GM23338 (cell line): ENCODE measurements around the gene FARS2. TPM values are rescaled to one million over a fixed set of nuclear protein-coding genes. Genes with fewer than 3 reads are reported as not detected.

Source experiments
- ATAC-seq: fragments of 200-7000 bp; cut with Tn5 transposase; 3 replicates; pipeline ENCODE4 v1.9.1; 2020
- DNase-seq: peaks from one replicate; pipeline ENCODE4 v3.0.0-alpha.2; 2015; ENCODE audit warnings: low spot score
- H2AFZ ChIP-seq: fragments of 200-600 bp; sonication (generic); 2 replicates; pipeline ENCODE4 v1.8.0; 2016; ENCODE audit warnings: antibody characterized with exemption, mild to moderate bottlenecking, moderate library complexity
- H3F3A ChIP-seq: fragments of 200-600 bp; sonication (generic); replicated peaks from 2 replicates; pipeline ENCODE4 v1.8.0; 2017; ENCODE audit warnings: antibody characterized with exemption, mixed run types, low read depth
- H3K27ac ChIP-seq: fragments of 200-600 bp; sonication (generic); 2 replicates; pipeline ENCODE4 v1.6.1; 2016; ENCODE audit warnings: low read depth
- H3K27me3 ChIP-seq: fragments of 200-600 bp; sonication (generic); 2 replicates; pipeline ENCODE4 v1.8.0; 2016; ENCODE audit warnings: mild to moderate bottlenecking, mixed run types, moderate library complexity; ENCODE audit not compliant: insufficient read depth
- H3K36me3 ChIP-seq: fragments of 200-600 bp; sonication (generic); 2 replicates; pipeline ENCODE4 v1.8.0; 2016; ENCODE audit warnings: mild to moderate bottlenecking; ENCODE audit not compliant: insufficient read depth
- H3K4me1 ChIP-seq: fragments of 200-600 bp; sonication (generic); 2 replicates; pipeline ENCODE4 v1.8.0; 2016; ENCODE audit warnings: mild to moderate bottlenecking, moderate library complexity; ENCODE audit not compliant: insufficient read depth
- H3K4me2 ChIP-seq: fragments of 200-600 bp; sonication (generic); 2 replicates; pipeline ENCODE4 v1.7.1; 2017; ENCODE audit warnings: mixed run types
- H3K4me3 ChIP-seq: fragments of 200-600 bp; sonication (generic); 2 replicates; pipeline ENCODE4 v1.6.1; 2016; ENCODE audit warnings: mixed run types
- H3K79me2 ChIP-seq: fragments of 200-600 bp; sonication (generic); replicated peaks from 2 replicates; pipeline ENCODE4 v1.8.0; 2017; ENCODE audit warnings: mild to moderate bottlenecking; ENCODE audit not compliant: insufficient read depth
- H3K9me2 ChIP-seq: fragments of 200-600 bp; sonication (generic); 2 replicates; pipeline ENCODE4 v1.8.0; 2017; ENCODE audit not compliant: insufficient read depth
- H4K20me1 ChIP-seq: fragments of 200-600 bp; sonication (generic); replicated peaks from 2 replicates; pipeline ENCODE4 v1.8.0; 2017; ENCODE audit warnings: mild to moderate bottlenecking; ENCODE audit not compliant: insufficient read depth
- H3K27ac Mint-ChIP-seq: 2 replicates; pipeline ENCODE4 v1.8.0; 2020; ENCODE audit warnings: inconsistent platforms, mild to moderate bottlenecking, moderate library complexity, mixed read lengths
- H3K27me3 Mint-ChIP-seq: 3 replicates; pipeline ENCODE4 v1.8.0; 2022; ENCODE audit warnings: low read depth, mild to moderate bottlenecking, moderate library complexity, mixed read lengths, inconsistent platforms; ENCODE audit not compliant: insufficient read depth, poor library complexity
- H3K36me3 Mint-ChIP-seq: 3 replicates; pipeline ENCODE4 v1.8.0; 2021; ENCODE audit warnings: low read depth, mild to moderate bottlenecking, inconsistent platforms, moderate library complexity, mixed read lengths
- H3K4me1 Mint-ChIP-seq: 3 replicates; pipeline ENCODE4 v1.8.0; 2020; ENCODE audit warnings: mild to moderate bottlenecking, inconsistent platforms, mixed read lengths
- H3K4me3 Mint-ChIP-seq: 3 replicates; pipeline ENCODE4 v1.8.0; 2021; ENCODE audit warnings: moderate library complexity, mild to moderate bottlenecking, inconsistent platforms, mixed read lengths
- H3K9me3 Mint-ChIP-seq: 3 replicates; pipeline ENCODE4 v1.8.0; 2020; ENCODE audit warnings: moderate library complexity, mild to moderate bottlenecking, inconsistent platforms, mixed read lengths
- CREB1 ChIP-seq: fragments of 250-450 bp; sonication (Bioruptor Pico); IDR thresholded peaks from 2 replicates; pipeline ENCODE4 v1.5.0; 2020; ENCODE audit warnings: low read depth, mild to moderate bottlenecking, moderate library complexity
- CTCF ChIP-seq, 2 experiments: fragments of 200-600 bp in 1 of 2; sonication (generic) in 1 of 2; conservative IDR thresholded peaks; 2 replicates each; pipeline versions ENCODE4 v1.5.1 to v1.6.1; 2016 to 2017; ENCODE audit warnings: antibody characterized with exemption in 2 of 2, low read depth in 2 of 2, mild to moderate bottlenecking in 2 of 2, moderate library complexity in 1 of 2
- ETS1 ChIP-seq: IDR thresholded peaks from 2 replicates; pipeline ENCODE4 v1.6.1; 2016; ENCODE audit warnings: antibody characterized with exemption
- EZH2 ChIP-seq: fragments of 200-600 bp; sonication (generic); IDR thresholded peaks from one replicate; pipeline ENCODE4 v1.8.0; 2017; ENCODE audit warnings: antibody characterized with exemption, mild to moderate bottlenecking, low read depth; ENCODE audit not compliant: unreplicated experiment
- EZH2phosphoT487 ChIP-seq: fragments of 200-600 bp; sonication (generic); IDR thresholded peaks from one replicate; pipeline ENCODE4 v1.8.1; 2018; ENCODE audit warnings: antibody characterized with exemption; ENCODE audit not compliant: unreplicated experiment
- JUNB ChIP-seq: IDR thresholded peaks from one replicate; pipeline ENCODE4 v1.6.1; 2016; ENCODE audit warnings: antibody characterized with exemption; ENCODE audit not compliant: unreplicated experiment
- NANOG ChIP-seq: IDR thresholded peaks from 2 replicates; pipeline ENCODE4 v1.6.1; 2016; ENCODE audit warnings: antibody characterized with exemption, borderline replicate concordance
- POLR2AphosphoS5 ChIP-seq: IDR thresholded peaks from 2 replicates; pipeline ENCODE4 v1.6.1; 2016; ENCODE audit warnings: antibody characterized with exemption, low read depth
- REST ChIP-seq: IDR thresholded peaks from one replicate; pipeline ENCODE4 v1.6.1; 2018; ENCODE audit warnings: antibody characterized with exemption; ENCODE audit not compliant: unreplicated experiment
- STAT1 ChIP-seq: IDR thresholded peaks from one replicate; pipeline ENCODE4 v1.6.1; 2016; ENCODE audit warnings: antibody characterized with exemption; ENCODE audit not compliant: unreplicated experiment
- ZNF114 ChIP-seq: fragments of 250-450 bp; sonication (Bioruptor Pico); IDR thresholded peaks from 2 replicates; pipeline ENCODE4 v1.5.0; 2020; ENCODE audit warnings: mild to moderate bottlenecking, moderate library complexity
- ZNF331 ChIP-seq: fragments of 250-450 bp; sonication (Bioruptor Pico); IDR thresholded peaks from 2 replicates; pipeline ENCODE4 v1.5.0; 2020; ENCODE audit warnings: low read depth, mild to moderate bottlenecking, moderate library complexity
- ZNF462 ChIP-seq: fragments of 250-450 bp; sonication (Bioruptor Pico); IDR thresholded peaks from 2 replicates; pipeline ENCODE4 v1.5.0; 2020; ENCODE audit warnings: mild to moderate bottlenecking, moderate library complexity
- polyA plus RNA-seq: library from polyadenylated mRNA; unstranded; fragments of >200 nt; fragmentation: Nextera tagmentation; extraction: Ambion mirVana; gene quantifications from 2 replicates; pipeline ENCODE4 v1.2.1, GENCODE V29; 2016
- total RNA-seq: library from RNA; depleted of rRNA; stranded (reverse); fragments of >200 nt; shearing (Covaris generic); gene quantifications from 2 replicates; pipeline ENCODE4 v1.2.3, GENCODE V29; 2014

The FARS2 gene
- total and polyA plus RNA-seq, 2 experiments from 2014 or later: 7.6 to 19.0 TPM

- no peaks in the 10 kb centered on the region for H3K79me2 ChIP-seq
- Mint-ChIP-seq H3K9me3 (no peaks in the 10 kb centered on the region), H3K27ac (no peak overlapping the region), H3K4me3 (no peak overlapping the region), H3K4me1 (0 out of 3 replicates have a peak, but pooled peaks cover 1% of the 10 kb centered on the region), H3K27me3 (no peaks in the 10 kb centered on the region), H3K36me3 (no peaks in the 10 kb centered on the region)
- no peak for DNase-seq
- H3K4me2 ChIP-seq: no peak overlapping the region
- H3K9me2 ChIP-seq: no peaks in the 10 kb centered on the region
- no peak for TF ChIP-seq CREB1 (CRISPR knock-in tag)
- TF ChIP-seq JUNB: no peak
- no peak for TF ChIP-seq ZNF114 (CRISPR knock-in tag)
- TF ChIP-seq POLR2AphosphoS5: no peak
- no peak for TF ChIP-seq ZNF331 (CRISPR knock-in tag)
- TF ChIP-seq STAT1: no peak
- TF ChIP-seq EZH2: no peak
- TF ChIP-seq REST: no peak
- TF ChIP-seq CTCF (conservative IDR thresholded peaks at IDR 0.05; ENCODE audit: low read depth in 2 of 2): no peak
- TF ChIP-seq NANOG: no peak
- no peak for TF ChIP-seq EZH2phosphoT487
- no peak for TF ChIP-seq ZNF462 (CRISPR knock-in tag)
- no peak for TF ChIP-seq ETS1
- H3K27me3 ChIP-seq: no peaks in the 10 kb centered on the region
- H3K27ac ChIP-seq: no peak overlapping the region
- no peak overlapping the region for H3K4me3 ChIP-seq
- H3F3A ChIP-seq: no peaks in the 10 kb centered on the region
- no peaks in the 10 kb centered on the region for H4K20me1 ChIP-seq
- no peaks in the 10 kb centered on the region for H3K4me1 ChIP-seq
- no peaks in the 10 kb centered on the region; the same call in 1 of the 2 replicates for H3K36me3 ChIP-seq
- H2AFZ ChIP-seq: no peak overlapping the region
- no peak for ATAC-seq
Measured at GRCh38 chr6:5598123-5598522, 336.8 kb downstream of the FARS2 start.
